GOT3 (cell line): Measurements from ENCODE around the gene PPP2R2D.

Source experiments
- DNase-seq: peaks from one replicate; lab custom pipeline; 2025; ENCODE audit warnings: mixed read lengths; lab: John Stamatoyannopoulos, UW

Gene PPP2R2D

GRCh38 chr10:131928248-131929095 is 27.7 kb downstream of the PPP2R2D start:
- no peak for DNase-seq

- no peak for DNase-seq
Observed at GRCh38 chr10:131929122-131929845, 28.5 kb downstream of the PPP2R2D start.

- DNase-seq: no peak
Observed at GRCh38 chr10:131930150-131930549, 29.3 kb downstream of the PPP2R2D start.

- no peak for DNase-seq
Observed at GRCh38 chr10:131930586-131931330, 29.9 kb downstream of the PPP2R2D start.

- DNase-seq: no peak
Observed at GRCh38 chr10:131931981-131932380, 31.2 kb downstream of the PPP2R2D start.

- DNase-seq: no peak
Observed at GRCh38 chr10:131933016-131933695, 32.3 kb downstream of the PPP2R2D start.

- no peak for DNase-seq
Observed at GRCh38 chr10:131933696-131934086, 32.9 kb downstream of the PPP2R2D start.

- no peak for DNase-seq
Observed at GRCh38 chr10:131934769-131935168, 34.0 kb downstream of the PPP2R2D start.

- DNase-seq: no peak
Observed at GRCh38 chr10:131935260-131935659, 34.5 kb downstream of the PPP2R2D start.

GRCh38 chr10:131936294-131936693 is 35.5 kb downstream of the PPP2R2D start:
- no peak for DNase-seq

- DNase-seq: no peak
Observed at GRCh38 chr10:131936736-131937135, 35.9 kb downstream of the PPP2R2D start.

GRCh38 chr10:131937836-131938235 is 37.0 kb downstream of the PPP2R2D start:
- DNase-seq: no peak

GRCh38 chr10:131938681-131939080 is 37.9 kb downstream of the PPP2R2D start:
- no peak for DNase-seq

GRCh38 chr10:131942455-131942854 is 41.6 kb downstream of the PPP2R2D start:
- DNase-seq: no peak

- no peak for DNase-seq
Observed at GRCh38 chr10:131943021-131943814, 42.4 kb downstream of the PPP2R2D start.

GRCh38 chr10:131944412-131944811 is 43.6 kb downstream of the PPP2R2D start:
- DNase-seq: no peak

- no peak for DNase-seq
Observed at GRCh38 chr10:131944976-131945695, 44.3 kb downstream of the PPP2R2D start.

- DNase-seq: no peak
Observed at GRCh38 chr10:131946321-131946751, 45.5 kb downstream of the PPP2R2D start.

- DNase-seq: no peak
Observed at GRCh38 chr10:131946880-131947279, 46.1 kb downstream of the PPP2R2D start.

- DNase-seq: no peak
Observed at GRCh38 chr10:131947631-131948347, 47.0 kb downstream of the PPP2R2D start.
